Measurements from ENCODE around the gene TACR1.
"Not testable (repeated sequence)": the region's sequence is repeated elsewhere in the genome, so short reads cannot be mapped to it uniquely, and the experiment has no call there.

Gene TACR1, protein sequence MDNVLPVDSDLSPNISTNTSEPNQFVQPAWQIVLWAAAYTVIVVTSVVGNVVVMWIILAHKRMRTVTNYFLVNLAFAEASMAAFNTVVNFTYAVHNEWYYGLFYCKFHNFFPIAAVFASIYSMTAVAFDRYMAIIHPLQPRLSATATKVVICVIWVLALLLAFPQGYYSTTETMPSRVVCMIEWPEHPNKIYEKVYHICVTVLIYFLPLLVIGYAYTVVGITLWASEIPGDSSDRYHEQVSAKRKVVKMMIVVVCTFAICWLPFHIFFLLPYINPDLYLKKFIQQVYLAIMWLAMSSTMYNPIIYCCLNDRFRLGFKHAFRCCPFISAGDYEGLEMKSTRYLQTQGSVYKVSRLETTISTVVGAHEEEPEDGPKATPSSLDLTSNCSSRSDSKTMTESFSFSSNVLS

DNA sequence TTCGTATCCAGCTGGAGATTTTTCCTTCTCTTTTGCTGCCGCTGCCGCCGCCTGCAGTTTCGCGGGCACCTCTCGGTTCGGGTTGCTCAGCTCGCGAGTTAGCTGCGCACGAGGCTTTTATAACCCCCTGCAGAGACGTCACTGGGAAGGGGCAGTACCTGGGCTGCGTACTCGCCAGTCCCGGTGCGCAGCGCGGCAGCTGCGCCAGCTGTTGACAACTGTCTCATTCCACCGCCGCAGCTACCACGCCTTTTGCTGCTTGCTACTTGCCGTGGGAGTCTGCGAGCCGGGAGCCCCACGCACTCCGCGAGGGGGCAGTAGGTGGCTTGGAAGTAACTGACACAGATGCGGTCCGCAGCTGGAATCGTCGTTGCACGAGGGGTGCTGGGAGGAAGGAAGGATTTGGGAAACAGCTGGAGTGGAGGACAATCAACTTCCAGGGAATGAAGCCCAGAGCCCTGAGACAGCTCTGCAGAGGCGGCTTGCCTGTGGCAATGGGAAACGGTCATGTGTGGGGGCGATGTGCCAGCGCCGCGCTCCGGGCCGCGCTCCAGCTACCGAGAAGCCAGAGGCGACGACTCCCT is at the start of gene TACR1:
TSS of gene TACR1 (minus strand) at position 93 of the 584 bp plus-strand sequence. CDS start 586 bp downstream, outside the sequence.
- Histone ChIP-seq H3K9ac (ENCODE audit: low read length) (peak within 1 kb of the TSS; percentile 46), H3K27me3 (ENCODE audit: control insufficient read depth, insufficient read depth, low read length) (peaks cover 66% of the 10 kb centered on the region), H3K27ac (ENCODE audit: low read depth, low read length) (no peak within 1 kb of the TSS), H3K4me3 (ENCODE audit: low read depth, low read length) (peak within 1 kb of the TSS; percentile 64), H3K36me3 (ENCODE audit: control insufficient read depth, insufficient read depth, low read length) (no peaks in the 10 kb centered on the region), H3K9me3 (ENCODE audit: control insufficient read depth, insufficient read depth, low read depth, low read length) (no peaks in the 10 kb centered on the region), H3K4me1 (ENCODE audit: control insufficient read depth, insufficient read depth, low read length) (peaks cover 25% of the 10 kb centered on the region)

DNA sequence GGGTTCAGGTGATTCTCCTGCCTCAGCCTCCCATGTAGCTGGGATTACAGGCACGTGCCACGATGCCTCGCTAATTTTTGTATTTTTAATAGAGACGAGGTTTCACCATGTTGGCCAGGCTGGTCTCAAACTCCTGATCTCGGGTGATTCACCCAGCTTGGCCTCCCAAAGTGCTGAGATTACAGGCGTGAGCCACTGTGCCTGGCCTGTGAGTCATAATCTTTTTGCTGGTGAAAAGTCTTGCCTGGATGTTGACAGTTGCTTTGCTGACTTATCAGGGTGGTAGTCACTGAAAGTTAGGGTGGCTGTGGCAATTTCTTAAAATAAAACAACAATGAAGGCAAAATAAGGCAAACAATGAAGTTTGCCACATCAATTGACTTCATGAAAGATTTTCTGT is 49.3 kb upstream of the TACR1 start:
- H3K9ac ChIP-seq (ENCODE audit: low read length); H3K27me3 ChIP-seq (ENCODE audit: control insufficient read depth, insufficient read depth, low read length); H3K4me1 ChIP-seq (ENCODE audit: control insufficient read depth, insufficient read depth, low read length); H3K4me3 ChIP-seq (ENCODE audit: low read depth, low read length); H3K27ac ChIP-seq (ENCODE audit: low read depth, low read length); H3K36me3 ChIP-seq (ENCODE audit: control insufficient read depth, insufficient read depth, low read length): not testable (repeated sequence)
- H3K9me3 ChIP-seq (ENCODE audit: control insufficient read depth, insufficient read depth, low read depth, low read length): peaks cover 30% of the 10 kb centered on the region

DNA sequence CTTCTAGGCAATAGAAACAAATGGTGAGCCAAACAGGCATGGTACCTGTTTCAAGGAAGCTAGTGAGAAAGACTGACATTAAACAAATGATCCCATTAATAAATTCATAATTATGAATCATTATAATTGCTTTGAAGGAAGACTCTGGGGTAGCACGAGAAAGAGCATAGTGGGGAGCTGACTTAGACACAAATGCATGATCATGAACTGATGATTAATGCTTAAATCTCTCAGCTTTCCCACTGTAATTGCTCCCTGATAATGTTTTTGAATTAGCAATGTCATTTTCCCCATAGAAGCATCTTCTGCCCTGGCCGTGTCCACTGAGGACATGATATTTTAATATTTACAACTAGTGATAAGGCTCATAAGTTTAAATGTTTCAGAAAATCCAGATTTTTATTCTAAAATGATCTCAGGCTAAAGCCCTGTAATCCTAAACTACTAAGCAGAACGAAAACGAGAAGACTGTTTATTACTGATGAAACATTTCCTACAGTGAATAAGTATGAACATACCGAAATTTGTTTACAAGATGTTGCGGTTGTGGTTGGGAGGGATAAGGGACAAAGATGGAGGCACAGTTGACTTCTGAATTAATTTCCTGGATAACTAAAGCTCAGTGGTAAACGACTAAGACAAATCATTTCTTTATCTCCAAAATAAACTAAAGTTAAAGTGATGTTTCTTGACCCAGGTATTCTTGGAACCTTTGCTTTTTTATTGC is 47.3 kb upstream of the TACR1 start:
- Histone ChIP-seq H3K9me3 (ENCODE audit: control insufficient read depth, insufficient read depth, low read depth, low read length) (peaks cover 46% of the 10 kb centered on the region), H3K27ac (ENCODE audit: low read depth, low read length) (no peak overlapping the region), H3K9ac (ENCODE audit: low read length) (no peak overlapping the region), H3K4me1 (ENCODE audit: control insufficient read depth, insufficient read depth, low read length) (no peaks in the 10 kb centered on the region), H3K4me3 (ENCODE audit: low read depth, low read length) (no peak overlapping the region), H3K27me3 (ENCODE audit: control insufficient read depth, insufficient read depth, low read length) (no peaks in the 10 kb centered on the region), H3K36me3 (ENCODE audit: control insufficient read depth, insufficient read depth, low read length) (no peaks in the 10 kb centered on the region)

DNA sequence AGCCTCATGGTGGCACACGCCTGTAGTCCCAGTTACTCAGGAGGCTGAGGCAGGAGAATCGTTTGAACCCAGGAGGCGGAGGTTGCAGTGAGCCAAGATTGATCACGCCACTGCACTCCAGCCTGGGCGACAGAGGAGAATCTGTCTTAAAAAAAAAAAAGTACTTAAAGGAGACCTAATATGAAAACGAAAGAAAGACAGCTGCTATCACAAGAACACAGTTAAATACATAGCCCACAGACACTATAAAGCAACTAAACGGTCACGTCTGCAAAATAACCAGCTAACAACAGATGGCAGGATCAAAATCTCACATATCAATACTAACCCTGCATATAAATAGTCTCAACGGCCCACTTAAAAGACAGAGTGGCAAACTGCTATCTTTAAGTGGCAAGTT is 43.9 kb upstream of the TACR1 start:
- no peak overlapping the region for H3K4me3 ChIP-seq (ENCODE audit: low read depth, low read length)
- no peak overlapping the region for H3K27ac ChIP-seq (ENCODE audit: low read depth, low read length)
- H3K4me1 ChIP-seq (ENCODE audit: control insufficient read depth, insufficient read depth, low read length): no peaks in the 10 kb centered on the region
- H3K9ac ChIP-seq (ENCODE audit: low read length): no peak overlapping the region
- H3K36me3 ChIP-seq (ENCODE audit: control insufficient read depth, insufficient read depth, low read length): no peaks in the 10 kb centered on the region
- peaks cover 23% of the 10 kb centered on the region for H3K9me3 ChIP-seq (ENCODE audit: control insufficient read depth, insufficient read depth, low read depth, low read length)
- H3K27me3 ChIP-seq (ENCODE audit: control insufficient read depth, insufficient read depth, low read length): no peaks in the 10 kb centered on the region

DNA sequence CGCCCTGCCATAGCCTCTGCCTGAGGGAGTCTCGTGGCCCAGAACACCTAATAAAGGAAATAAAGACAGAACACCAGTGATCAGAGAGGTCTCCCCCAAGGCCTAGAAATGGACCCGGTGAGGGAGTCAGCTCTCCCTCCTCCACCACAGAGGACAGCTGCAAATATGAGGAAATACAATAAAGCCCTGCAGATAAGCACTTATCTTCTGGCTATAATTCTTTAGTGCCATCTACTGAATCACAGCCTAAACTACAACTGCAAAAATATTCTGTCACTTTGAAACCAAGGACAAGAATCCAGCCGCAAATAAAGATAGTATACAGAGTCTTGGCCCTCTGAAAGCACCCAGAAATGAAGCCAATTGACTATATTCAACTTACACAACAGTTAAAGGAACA is 42.4 kb upstream of the TACR1 start:
- no peaks in the 10 kb centered on the region for H3K4me1 ChIP-seq (ENCODE audit: control insufficient read depth, insufficient read depth, low read length)
- peaks cover 23% of the 10 kb centered on the region for H3K9me3 ChIP-seq (ENCODE audit: control insufficient read depth, insufficient read depth, low read depth, low read length)
- no peak overlapping the region for H3K4me3 ChIP-seq (ENCODE audit: low read depth, low read length)
- H3K27ac ChIP-seq (ENCODE audit: low read depth, low read length): no peak overlapping the region
- no peak overlapping the region for H3K9ac ChIP-seq (ENCODE audit: low read length)
- H3K36me3 ChIP-seq (ENCODE audit: control insufficient read depth, insufficient read depth, low read length): no peaks in the 10 kb centered on the region
- no peaks in the 10 kb centered on the region for H3K27me3 ChIP-seq (ENCODE audit: control insufficient read depth, insufficient read depth, low read length)

DNA sequence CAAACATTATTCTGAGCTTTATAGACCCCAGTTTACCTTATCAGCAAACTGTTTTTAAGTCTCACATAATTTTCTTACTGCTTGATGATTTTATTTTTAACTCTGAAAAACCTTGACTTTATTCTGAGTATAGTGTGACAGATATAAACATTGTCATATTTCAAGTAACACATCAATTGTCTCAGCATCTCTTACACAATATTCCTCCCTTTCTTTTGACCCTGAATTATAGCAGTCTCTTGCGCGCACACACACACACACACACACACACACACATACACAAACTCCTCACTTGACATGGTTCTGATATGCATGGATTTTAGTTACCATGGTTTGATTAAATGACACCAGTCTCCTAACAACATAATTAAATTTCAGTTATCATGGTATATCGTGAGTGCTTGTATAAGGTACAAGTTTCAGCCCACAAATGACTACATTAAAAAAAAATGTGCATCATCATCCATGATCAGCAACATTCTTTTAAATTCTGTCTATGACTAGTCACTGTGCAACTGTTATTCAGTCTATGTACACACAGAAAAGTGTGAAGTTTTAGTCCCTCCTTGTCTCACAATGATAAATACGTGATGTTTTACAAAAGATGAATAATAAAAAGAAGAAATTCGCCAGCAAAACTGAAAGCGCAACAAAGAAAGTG is 39.5 kb upstream of the TACR1 start:
- H3K27ac ChIP-seq (ENCODE audit: low read depth, low read length): no peak overlapping the region
- H3K9me3 ChIP-seq (ENCODE audit: control insufficient read depth, insufficient read depth, low read depth, low read length): peaks cover 20% of the 10 kb centered on the region
- no peaks in the 10 kb centered on the region for H3K4me1 ChIP-seq (ENCODE audit: control insufficient read depth, insufficient read depth, low read length)
- no peak overlapping the region for H3K4me3 ChIP-seq (ENCODE audit: low read depth, low read length)
- H3K9ac ChIP-seq (ENCODE audit: low read length): no peak overlapping the region
- no peaks in the 10 kb centered on the region for H3K27me3 ChIP-seq (ENCODE audit: control insufficient read depth, insufficient read depth, low read length)
- H3K36me3 ChIP-seq (ENCODE audit: control insufficient read depth, insufficient read depth, low read length): no peaks in the 10 kb centered on the region

DNA sequence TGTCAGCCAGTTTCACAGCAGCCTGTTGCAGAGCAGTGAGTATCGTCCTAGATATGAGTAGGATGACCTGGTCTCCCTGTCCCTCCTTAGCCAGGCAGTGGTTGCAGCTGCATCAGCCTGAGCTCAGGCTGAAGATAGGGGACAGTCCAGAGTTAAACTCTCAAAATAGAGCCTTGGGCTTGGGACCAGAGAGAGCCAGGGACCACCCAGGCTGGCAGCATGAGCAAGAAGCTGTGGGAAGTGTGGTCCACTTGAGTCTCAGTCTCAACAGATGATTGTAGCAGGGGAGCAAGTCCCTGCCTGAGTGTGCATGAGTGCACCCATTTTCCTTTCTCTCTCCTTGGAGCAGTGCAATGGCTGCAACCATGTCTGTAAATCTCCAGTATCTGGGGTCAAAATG is 38.0 kb upstream of the TACR1 start:
- Histone ChIP-seq H3K4me1 (ENCODE audit: control insufficient read depth, insufficient read depth, low read length) (no peaks in the 10 kb centered on the region), H3K9ac (ENCODE audit: low read length) (no peak overlapping the region), H3K27ac (ENCODE audit: low read depth, low read length) (no peak overlapping the region), H3K36me3 (ENCODE audit: control insufficient read depth, insufficient read depth, low read length) (no peaks in the 10 kb centered on the region), H3K9me3 (ENCODE audit: control insufficient read depth, insufficient read depth, low read depth, low read length) (peaks cover 7% of the 10 kb centered on the region), H3K27me3 (ENCODE audit: control insufficient read depth, insufficient read depth, low read length) (no peaks in the 10 kb centered on the region), H3K4me3 (ENCODE audit: low read depth, low read length) (no peak overlapping the region)

DNA sequence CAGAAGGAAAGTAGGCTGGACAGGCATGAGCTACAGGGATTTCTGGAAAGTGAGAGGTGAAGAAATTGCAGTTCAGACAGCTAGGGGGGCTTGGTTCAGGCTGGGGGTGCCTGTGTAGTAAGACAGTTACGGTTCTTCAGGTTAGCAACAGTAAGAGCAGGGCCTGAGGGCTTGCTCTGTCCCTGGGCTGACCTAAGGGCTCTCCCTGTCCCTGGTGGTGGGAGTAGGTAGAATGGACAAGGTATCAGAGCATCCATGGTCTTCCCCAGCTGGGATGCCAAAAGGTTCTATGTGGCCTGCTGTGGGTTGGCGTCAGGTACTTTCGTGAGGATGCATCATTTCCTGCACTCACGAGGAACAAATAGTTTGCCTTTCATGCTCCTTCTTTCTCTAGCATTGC is 34.6 kb upstream of the TACR1 start:
- no peak overlapping the region for H3K9ac ChIP-seq (ENCODE audit: low read length)
- no peaks in the 10 kb centered on the region for H3K4me1 ChIP-seq (ENCODE audit: control insufficient read depth, insufficient read depth, low read length)
- peaks cover 2% of the 10 kb centered on the region; the same call in 1 of the 2 replicates for H3K9me3 ChIP-seq (ENCODE audit: control insufficient read depth, insufficient read depth, low read depth, low read length)
- H3K27me3 ChIP-seq (ENCODE audit: control insufficient read depth, insufficient read depth, low read length): no peaks in the 10 kb centered on the region
- no peaks in the 10 kb centered on the region for H3K36me3 ChIP-seq (ENCODE audit: control insufficient read depth, insufficient read depth, low read length)
- no peak overlapping the region for H3K27ac ChIP-seq (ENCODE audit: low read depth, low read length)
- no peak overlapping the region for H3K4me3 ChIP-seq (ENCODE audit: low read depth, low read length)

DNA sequence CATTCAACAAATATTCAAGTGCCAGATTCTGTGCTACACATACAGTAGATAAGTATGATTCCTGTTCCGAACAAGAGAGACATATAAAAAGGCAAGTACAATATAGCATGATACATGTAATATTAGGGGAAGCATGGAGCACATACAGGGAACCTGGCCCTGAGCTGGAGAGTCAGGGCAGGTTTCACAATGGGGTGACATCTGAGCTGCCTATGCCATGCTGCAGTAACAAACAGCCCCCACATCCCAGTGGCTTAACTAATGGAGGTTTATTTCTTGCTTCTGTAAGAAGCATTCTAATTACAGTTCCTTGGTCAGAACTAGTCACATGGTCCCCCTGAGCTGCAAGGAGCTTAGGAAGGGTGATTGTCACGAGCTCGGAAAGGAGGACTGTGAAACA is 27.3 kb upstream of the TACR1 start:
- Histone ChIP-seq H3K9me3 (ENCODE audit: control insufficient read depth, insufficient read depth, low read depth, low read length) (peaks cover 6% of the 10 kb centered on the region; the same call in 1 of the 2 replicates), H3K36me3 (ENCODE audit: control insufficient read depth, insufficient read depth, low read length) (no peaks in the 10 kb centered on the region), H3K4me3 (ENCODE audit: low read depth, low read length) (no peak overlapping the region), H3K27ac (ENCODE audit: low read depth, low read length) (no peak overlapping the region), H3K27me3 (ENCODE audit: control insufficient read depth, insufficient read depth, low read length) (no peaks in the 10 kb centered on the region), H3K4me1 (ENCODE audit: control insufficient read depth, insufficient read depth, low read length) (peaks cover 5% of the 10 kb centered on the region; the same call in 1 of the 2 replicates), H3K9ac (ENCODE audit: low read length) (no peak overlapping the region)

DNA sequence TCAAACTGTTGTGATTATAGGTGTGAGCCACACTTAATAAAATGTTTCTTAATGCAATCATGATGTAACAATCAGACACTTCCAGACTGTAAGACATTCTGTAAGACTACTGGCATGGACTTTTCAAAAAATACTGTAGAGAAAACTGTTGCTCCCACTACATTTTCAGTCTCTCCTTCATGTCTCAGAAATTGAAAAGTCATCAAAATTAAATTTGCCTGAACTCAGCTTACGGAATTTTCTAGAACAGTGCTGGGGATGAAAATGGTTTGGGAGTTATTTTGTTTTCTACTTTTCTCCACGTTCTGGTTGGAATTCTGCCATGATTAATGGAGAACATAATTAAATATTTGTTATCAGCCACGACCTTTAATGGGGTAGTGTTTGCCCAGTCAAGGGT is 26.8 kb upstream of the TACR1 start:
- H3K4me3 ChIP-seq (ENCODE audit: low read depth, low read length): no peak overlapping the region
- no peaks in the 10 kb centered on the region for H3K27me3 ChIP-seq (ENCODE audit: control insufficient read depth, insufficient read depth, low read length)
- peaks cover 6% of the 10 kb centered on the region; the same call in 1 of the 2 replicates for H3K9me3 ChIP-seq (ENCODE audit: control insufficient read depth, insufficient read depth, low read depth, low read length)
- no peak overlapping the region for H3K9ac ChIP-seq (ENCODE audit: low read length)
- H3K36me3 ChIP-seq (ENCODE audit: control insufficient read depth, insufficient read depth, low read length): no peaks in the 10 kb centered on the region
- no peak overlapping the region for H3K27ac ChIP-seq (ENCODE audit: low read depth, low read length)
- H3K4me1 ChIP-seq (ENCODE audit: control insufficient read depth, insufficient read depth, low read length): peaks cover 5% of the 10 kb centered on the region; the same call in 1 of the 2 replicates
